ENCODE results near the gene TMEM52. TPM values are rescaled to one million over a fixed set of nuclear protein-coding genes. Genes with fewer than 3 reads are reported as not detected.

The TMEM52 gene
- total RNA-seq, 2 experiments from 2014 or later: 1.7 to 2.5 TPM

DNA sequence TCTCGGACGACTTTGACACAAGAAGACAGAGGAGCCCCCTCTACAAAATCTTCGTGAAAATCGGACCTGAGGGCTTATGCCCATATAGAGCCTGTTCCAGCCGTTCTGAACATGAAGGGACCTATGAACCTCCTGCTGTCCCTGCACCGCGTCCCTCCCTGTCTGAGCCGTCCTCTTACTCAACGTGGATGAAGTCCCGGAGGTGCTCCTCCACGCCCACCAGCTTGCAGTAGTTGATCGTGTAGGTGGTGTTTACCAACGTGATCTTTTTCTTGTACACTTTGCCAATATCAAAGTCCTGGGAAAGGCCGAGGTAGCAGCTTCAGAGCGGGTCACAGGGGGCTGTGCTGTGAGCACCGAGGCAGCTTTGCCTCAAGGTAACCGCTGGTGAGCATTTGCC is 44.5 kb upstream of the TMEM52 start:
- no peaks in the 10 kb centered on the region for H3K9me3 ChIP-seq (ENCODE audit: low read length)
- TF ChIP-seq CTCF (conservative IDR thresholded peaks at IDR 0.05; ENCODE audit: low read length): no peak
- no peak for TF ChIP-seq EZH2phosphoT487 (IDR thresholded peaks at IDR 0.05; ENCODE audit: borderline replicate concordance, low read depth, low read length)
- BruUV-seq (replicated peaks): no TSS peak
- no peak overlapping the region for H2AFZ ChIP-seq (ENCODE audit: low read length)
- POLR2A ChIA-PET: no interaction called here
- no peaks in the 10 kb centered on the region for H3K79me2 ChIP-seq (ENCODE audit: insufficient read depth, low read depth, low read length)
- H3K36me3 ChIP-seq (ENCODE audit: insufficient read depth, low read length): no peaks in the 10 kb centered on the region
- no peak overlapping the region for H3K4me3 ChIP-seq (ENCODE audit: low read depth, low read length, poor library complexity, severe bottlenecking)
- no peak for DNase-seq (ENCODE audit: low spot score)
- H3K4me1 ChIP-seq (ENCODE audit: insufficient read depth, low read length, poor library complexity, severe bottlenecking): no peaks in the 10 kb centered on the region
- intact Hi-C loops (cut with micrococcal nuclease; ENCODE audit: unreplicated experiment): no loop called here
- H3K4me2 ChIP-seq (ENCODE audit: low read length): no peak overlapping the region
- H4K20me1 ChIP-seq (ENCODE audit: insufficient read depth, low read length): no peaks in the 10 kb centered on the region
- H3K9me2 ChIP-seq (ENCODE audit: insufficient read depth, low read length): no peaks in the 10 kb centered on the region
- CTCF ChIA-PET (ENCODE audit: unreplicated experiment): no interaction called here
- no peak overlapping the region for H3K27ac ChIP-seq (ENCODE audit: low read depth, low read length, poor library complexity, severe bottlenecking)

DNA sequence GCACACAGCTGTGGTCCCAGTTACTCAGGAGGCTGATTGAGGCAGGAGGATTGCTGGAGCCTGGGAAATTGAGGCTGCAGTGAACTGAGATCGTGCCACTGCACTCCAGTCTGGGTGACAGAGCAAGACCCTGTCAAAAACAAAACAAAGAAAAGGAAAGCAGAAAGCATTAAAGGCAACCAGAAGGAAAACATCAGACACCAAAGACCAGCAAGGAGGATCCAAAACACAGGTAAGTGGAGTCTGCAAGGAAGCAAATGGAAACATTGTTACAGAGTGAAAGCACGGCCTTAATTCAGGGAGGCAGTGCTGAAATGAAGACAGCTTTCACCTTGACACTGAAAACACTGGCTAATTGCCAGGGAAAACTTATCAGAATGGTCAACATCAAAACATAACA is 43.7 kb upstream of the TMEM52 start:
- BruUV-seq (replicated peaks): no TSS peak
- no peaks in the 10 kb centered on the region for H3K9me3 ChIP-seq (ENCODE audit: low read length)
- H4K20me1 ChIP-seq (ENCODE audit: insufficient read depth, low read length): no peaks in the 10 kb centered on the region
- H3K9me2 ChIP-seq (ENCODE audit: insufficient read depth, low read length): no peaks in the 10 kb centered on the region
- no peaks in the 10 kb centered on the region for H3K4me1 ChIP-seq (ENCODE audit: insufficient read depth, low read length, poor library complexity, severe bottlenecking)
- no peaks in the 10 kb centered on the region for H3K36me3 ChIP-seq (ENCODE audit: insufficient read depth, low read length)
- H3K4me2 ChIP-seq (ENCODE audit: low read length): no peak overlapping the region
- H3K4me3 ChIP-seq (ENCODE audit: low read depth, low read length, poor library complexity, severe bottlenecking): no peak overlapping the region
- no peaks in the 10 kb centered on the region for H3K79me2 ChIP-seq (ENCODE audit: insufficient read depth, low read depth, low read length)
- TF ChIP-seq CTCF (conservative IDR thresholded peaks at IDR 0.05; ENCODE audit: low read length) (no peak), EZH2phosphoT487 (IDR thresholded peaks at IDR 0.05; ENCODE audit: borderline replicate concordance, low read depth, low read length) (no peak)
- H2AFZ ChIP-seq (ENCODE audit: low read length): no peak overlapping the region
- ChIA-PET POLR2A (interaction anchor here (0.7 kb wide), 1 partner anchor 61 kb away, joined by 3 read pairs; no protein-coding TSS in a partner anchor), CTCF (ENCODE audit: unreplicated experiment) (no interaction called here)
- intact Hi-C loops (cut with micrococcal nuclease; ENCODE audit: unreplicated experiment): no loop called here
- no peak for DNase-seq (ENCODE audit: low spot score)
- no peak overlapping the region for H3K27ac ChIP-seq (ENCODE audit: low read depth, low read length, poor library complexity, severe bottlenecking)

- H2AFZ ChIP-seq (ENCODE audit: low read length): no peak overlapping the region
- intact Hi-C loops (cut with micrococcal nuclease; ENCODE audit: unreplicated experiment): loop anchor here (1.0 kb wide), 1 partner anchor 86 kb away; no protein-coding TSS in a partner anchor
- H3K36me3 ChIP-seq (ENCODE audit: insufficient read depth, low read length): no peaks in the 10 kb centered on the region
- ChIA-PET CTCF (ENCODE audit: unreplicated experiment) (interaction anchor here (0.8 kb wide), 1 partner anchor 83 kb away, joined by 5 read pairs; no protein-coding TSS in a partner anchor), POLR2A (no interaction called here)
- no peak for TF ChIP-seq CTCF (conservative IDR thresholded peaks at IDR 0.05; ENCODE audit: low read length)
- no peaks in the 10 kb centered on the region for H3K9me3 ChIP-seq (ENCODE audit: low read length)
- no peak overlapping the region for H3K4me2 ChIP-seq (ENCODE audit: low read length)
- H4K20me1 ChIP-seq (ENCODE audit: insufficient read depth, low read length): no peaks in the 10 kb centered on the region
- H3K27ac ChIP-seq (ENCODE audit: low read depth, low read length, poor library complexity, severe bottlenecking): no peak overlapping the region
- no peaks in the 10 kb centered on the region for H3K4me1 ChIP-seq (ENCODE audit: insufficient read depth, low read length, poor library complexity, severe bottlenecking)
- H3K79me2 ChIP-seq (ENCODE audit: insufficient read depth, low read depth, low read length): no peaks in the 10 kb centered on the region
- H3K4me3 ChIP-seq (ENCODE audit: low read depth, low read length, poor library complexity, severe bottlenecking): no peak overlapping the region
- DNase-seq (ENCODE audit: low spot score): no peak
- BruUV-seq (replicated peaks): no TSS peak
- no peaks in the 10 kb centered on the region for H3K9me2 ChIP-seq (ENCODE audit: insufficient read depth, low read length)
These were observed 41.6 kb upstream of the TMEM52 start for GRCh38 chr1:1960480-1961196.
